HepG2 (cell line): ENCODE data around the gene CYP19A1. TPM values are rescaled to one million over a fixed set of nuclear protein-coding genes. Genes with fewer than 3 reads are reported as not detected.

ENCODE experiments used
- ARID2 ChIP-seq: sonication (generic); formaldehyde crosslinking; IDR thresholded peaks from 2 replicates; pipeline ENCODE4 v1.8.1; 2022; ENCODE audit warnings: mild to moderate bottlenecking, missing genetic modification reagents, borderline replicate concordance
- HIVEP1 ChIP-seq: sonication (generic); formaldehyde crosslinking; IDR thresholded peaks from 2 replicates; pipeline ENCODE4 v1.4.0; 2020; ENCODE audit warnings: mild to moderate bottlenecking, missing genetic modification reagents
- HNRNPK ChIP-seq: fragments of 200-400 bp; formaldehyde crosslinking; IDR thresholded peaks from 2 replicates; pipeline ENCODE4 v1.6.1; 2018; ENCODE audit warnings: low read length, low read depth, moderate library complexity, mild to moderate bottlenecking; ENCODE audit not compliant: poor library complexity, severe bottlenecking
- KMT2B ChIP-seq: IDR thresholded peaks from 2 replicates; pipeline ENCODE4 v1.6.1; 2016; ENCODE audit warnings: missing genetic modification reagents, missing compliant biosample characterization
- NAIF1 ChIP-seq: sonication (generic); formaldehyde crosslinking; IDR thresholded peaks from 2 replicates; pipeline ENCODE4 v1.5.0; 2020; ENCODE audit warnings: mild to moderate bottlenecking, missing genetic modification reagents, borderline replicate concordance
- NR2C2 ChIP-seq: sonication (generic); formaldehyde crosslinking; IDR thresholded peaks from 2 replicates; pipeline ENCODE4 v1.4.0; 2020; ENCODE audit warnings: missing genetic modification reagents, mild to moderate bottlenecking, moderate library complexity, borderline replicate concordance
- RXRB ChIP-seq: IDR thresholded peaks from 2 replicates; pipeline ENCODE4 v1.6.1; 2016; ENCODE audit warnings: borderline replicate concordance, missing genetic modification reagents, missing compliant biosample characterization
- SMAD9 ChIP-seq: sonication (generic); formaldehyde crosslinking; IDR thresholded peaks from 2 replicates; pipeline ENCODE4 v1.5.1; 2020; ENCODE audit warnings: mild to moderate bottlenecking, missing genetic modification reagents
- SRY ChIP-seq: sonication (generic); formaldehyde crosslinking; IDR thresholded peaks from 2 replicates; pipeline ENCODE4 v1.8.0; 2022; ENCODE audit warnings: mild to moderate bottlenecking, missing genetic modification reagents
- TSC22D2 ChIP-seq: sonication (generic); formaldehyde crosslinking; IDR thresholded peaks from 2 replicates; pipeline ENCODE4 v1.5.1; 2020; ENCODE audit warnings: missing genetic modification reagents, mild to moderate bottlenecking, borderline replicate concordance
- ZMAT3 ChIP-seq: sonication (generic); formaldehyde crosslinking; conservative IDR thresholded peaks from 2 replicates; pipeline ENCODE4 v1.7.0; 2021; ENCODE audit warnings: missing genetic modification reagents
- ZNF335 ChIP-seq: sonication (generic); formaldehyde crosslinking; IDR thresholded peaks from 2 replicates; pipeline ENCODE4 v1.4.0; 2020; ENCODE audit warnings: missing genetic modification reagents
- ZNF337 ChIP-seq: sonication (generic); formaldehyde crosslinking; IDR thresholded peaks from 2 replicates; pipeline ENCODE4 v1.5.1; 2020; ENCODE audit warnings: missing genetic modification reagents, low read depth, mild to moderate bottlenecking, borderline replicate concordance
- ZNF430 ChIP-seq: sonication (generic); formaldehyde crosslinking; IDR thresholded peaks from 2 replicates; pipeline ENCODE4 v1.9.0; 2021; ENCODE audit warnings: mild to moderate bottlenecking, missing genetic modification reagents
- ZNF607 ChIP-seq: sonication (generic); formaldehyde crosslinking; IDR thresholded peaks from 2 replicates; pipeline ENCODE4 v1.5.1; 2020; ENCODE audit warnings: missing genetic modification reagents, mild to moderate bottlenecking, borderline replicate concordance
- ZNF619 ChIP-seq: sonication (generic); formaldehyde crosslinking; IDR thresholded peaks from 2 replicates; pipeline ENCODE4 v1.4.0; 2020; ENCODE audit warnings: mild to moderate bottlenecking, missing genetic modification reagents
- polyA plus RNA-seq, 8 experiments: library from polyadenylated mRNA; depleted of rRNA in 3 of 8; stranded (reverse) in 7 of 8; unstranded in 1 of 8; fragments of >200 nt; fragmentation: Illumina TruSeq in 4 of 8; extraction: Trizol in 4 of 8; gene quantifications; 2 replicates each; pipeline versions ENCODE4 v1.2.1 to v1.2.3, GENCODE V29; 2011 to 2016; ENCODE audit warnings: low read depth in 4 of 8, missing spikeins in 1 of 8, mixed read lengths in 1 of 8; ENCODE audit not compliant: insufficient read depth in 1 of 8
- total RNA-seq, 5 experiments: library from RNA; depleted of rRNA; stranded (reverse); fragments of >200 nt; fragmentation: Illumina TruSeq; extraction: Trizol; gene quantifications; 2 replicates each; pipeline ENCODE4 v1.2.3, GENCODE V29; 2016; ENCODE audit warnings: low read depth in 1 of 5
- TF ChIP-seq, protein P1 (sequence below): sonication (generic); formaldehyde crosslinking; IDR thresholded peaks from 2 replicates; pipeline ENCODE4 v1.8.0; 2022; ENCODE audit warnings: mild to moderate bottlenecking, missing genetic modification reagents
- TF ChIP-seq, protein P2 (sequence below): sonication (generic); formaldehyde crosslinking; IDR thresholded peaks from 2 replicates; pipeline ENCODE4 v1.5.0; 2020; ENCODE audit warnings: mild to moderate bottlenecking, missing genetic modification reagents, borderline replicate concordance
- TF ChIP-seq, protein P3 (sequence below): sonication (generic); formaldehyde crosslinking; IDR thresholded peaks from 2 replicates; pipeline ENCODE4 v1.9.0; 2022; ENCODE audit warnings: low read depth, missing genetic modification reagents
- TF ChIP-seq, protein P4 (sequence below): sonication (generic); formaldehyde crosslinking; IDR thresholded peaks from 2 replicates; pipeline ENCODE4 v1.5.0; 2020; ENCODE audit warnings: missing genetic modification reagents

The CYP19A1 gene
- total and polyA plus RNA-seq, 2 of the 13 experiments (the other 11 are each of a cell fraction or from before 2014, with no cell fraction given): 10.9 to 23.0 TPM

DNA sequence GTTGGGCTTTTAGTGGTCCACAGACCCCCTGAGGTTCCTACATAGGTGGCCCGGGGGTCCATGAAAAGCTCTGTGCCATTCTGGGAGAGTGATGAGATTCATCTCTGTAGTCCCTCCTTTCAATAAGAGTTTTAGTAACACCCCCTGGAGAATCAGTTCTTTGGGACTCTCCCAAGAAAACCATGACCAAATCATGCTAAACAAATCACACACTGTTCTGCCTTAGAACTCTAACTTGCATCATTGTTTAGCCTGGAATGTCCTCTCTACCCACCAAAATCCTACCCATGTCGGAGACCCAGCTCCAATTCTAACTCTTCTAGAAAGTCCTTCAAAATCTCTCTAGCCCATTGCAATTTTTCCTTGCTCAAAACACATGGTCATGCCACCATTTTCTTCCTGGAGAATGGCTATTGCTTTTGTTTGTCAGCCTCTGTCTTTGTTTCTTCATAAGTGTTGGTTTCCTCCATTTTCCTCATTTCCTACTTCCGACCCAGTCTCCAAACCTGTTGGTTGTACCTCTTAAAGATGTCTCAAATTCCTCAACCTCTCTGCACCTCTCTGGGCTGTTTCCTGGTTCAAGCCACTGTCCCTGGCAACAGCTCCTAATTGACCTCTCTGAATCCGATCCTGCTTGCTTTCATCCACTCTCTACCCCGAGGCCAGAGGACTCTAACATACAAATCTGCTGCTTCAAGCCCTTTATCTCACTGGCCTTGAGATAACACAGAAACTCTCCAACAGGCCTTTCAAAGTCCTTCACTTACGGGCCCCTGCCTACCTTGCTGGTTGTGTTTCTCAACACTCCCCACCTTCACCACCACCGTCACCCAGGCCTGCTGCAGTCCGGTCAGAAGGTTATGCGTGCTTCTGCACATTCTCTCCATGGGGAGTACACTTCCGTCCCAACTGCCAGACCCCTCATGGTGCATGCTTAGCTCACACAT is 23.7 kb downstream of the CYP19A1 start (continued):
- TF ChIP-seq, protein P1, sequence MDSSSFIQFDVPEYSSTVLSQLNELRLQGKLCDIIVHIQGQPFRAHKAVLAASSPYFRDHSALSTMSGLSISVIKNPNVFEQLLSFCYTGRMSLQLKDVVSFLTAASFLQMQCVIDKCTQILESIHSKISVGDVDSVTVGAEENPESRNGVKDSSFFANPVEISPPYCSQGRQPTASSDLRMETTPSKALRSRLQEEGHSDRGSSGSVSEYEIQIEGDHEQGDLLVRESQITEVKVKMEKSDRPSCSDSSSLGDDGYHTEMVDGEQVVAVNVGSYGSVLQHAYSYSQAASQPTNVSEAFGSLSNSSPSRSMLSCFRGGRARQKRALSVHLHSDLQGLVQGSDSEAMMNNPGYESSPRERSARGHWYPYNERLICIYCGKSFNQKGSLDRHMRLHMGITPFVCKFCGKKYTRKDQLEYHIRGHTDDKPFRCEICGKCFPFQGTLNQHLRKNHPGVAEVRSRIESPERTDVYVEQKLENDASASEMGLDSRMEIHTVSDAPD (CRISPR knock-in tag): no peak
- no peak for TF ChIP-seq ZNF430 (CRISPR knock-in tag)
- no peak for TF ChIP-seq ZNF619
- TF ChIP-seq TSC22D2 (CRISPR knock-in tag): peak; percentile 67; the same call in 1 of the 2 replicates
- peak; percentile 49; the same call in 1 of the 2 replicates for TF ChIP-seq NR2C2 (CRISPR knock-in tag)
- TF ChIP-seq SRY: 0 out of 2 replicates have a peak, but pooled peaks have one; percentile 35
- TF ChIP-seq ZMAT3 (CRISPR knock-in tag): no peak; the same call in 1 of the 2 replicates
- no peak for TF ChIP-seq SMAD9 (CRISPR knock-in tag)
- no peak for TF ChIP-seq KMT2B
- TF ChIP-seq ZNF335 (CRISPR knock-in tag): no peak
- no peak for TF ChIP-seq ARID2 (CRISPR knock-in tag)
- no peak for TF ChIP-seq HIVEP1
- TF ChIP-seq, protein P2, sequence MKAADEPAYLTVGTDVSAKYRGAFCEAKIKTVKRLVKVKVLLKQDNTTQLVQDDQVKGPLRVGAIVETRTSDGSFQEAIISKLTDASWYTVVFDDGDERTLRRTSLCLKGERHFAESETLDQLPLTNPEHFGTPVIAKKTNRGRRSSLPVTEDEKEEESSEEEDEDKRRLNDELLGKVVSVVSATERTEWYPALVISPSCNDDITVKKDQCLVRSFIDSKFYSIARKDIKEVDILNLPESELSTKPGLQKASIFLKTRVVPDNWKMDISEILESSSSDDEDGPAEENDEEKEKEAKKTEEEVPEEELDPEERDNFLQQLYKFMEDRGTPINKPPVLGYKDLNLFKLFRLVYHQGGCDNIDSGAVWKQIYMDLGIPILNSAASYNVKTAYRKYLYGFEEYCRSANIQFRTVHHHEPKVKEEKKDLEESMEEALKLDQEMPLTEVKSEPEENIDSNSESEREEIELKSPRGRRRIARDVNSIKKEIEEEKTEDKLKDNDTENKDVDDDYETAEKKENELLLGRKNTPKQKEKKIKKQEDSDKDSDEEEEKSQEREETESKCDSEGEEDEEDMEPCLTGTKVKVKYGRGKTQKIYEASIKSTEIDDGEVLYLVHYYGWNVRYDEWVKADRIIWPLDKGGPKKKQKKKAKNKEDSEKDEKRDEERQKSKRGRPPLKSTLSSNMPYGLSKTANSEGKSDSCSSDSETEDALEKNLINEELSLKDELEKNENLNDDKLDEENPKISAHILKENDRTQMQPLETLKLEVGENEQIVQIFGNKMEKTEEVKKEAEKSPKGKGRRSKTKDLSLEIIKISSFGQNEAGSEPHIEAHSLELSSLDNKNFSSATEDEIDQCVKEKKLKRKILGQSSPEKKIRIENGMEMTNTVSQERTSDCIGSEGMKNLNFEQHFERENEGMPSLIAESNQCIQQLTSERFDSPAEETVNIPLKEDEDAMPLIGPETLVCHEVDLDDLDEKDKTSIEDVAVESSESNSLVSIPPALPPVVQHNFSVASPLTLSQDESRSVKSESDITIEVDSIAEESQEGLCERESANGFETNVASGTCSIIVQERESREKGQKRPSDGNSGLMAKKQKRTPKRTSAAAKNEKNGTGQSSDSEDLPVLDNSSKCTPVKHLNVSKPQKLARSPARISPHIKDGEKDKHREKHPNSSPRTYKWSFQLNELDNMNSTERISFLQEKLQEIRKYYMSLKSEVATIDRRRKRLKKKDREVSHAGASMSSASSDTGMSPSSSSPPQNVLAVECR: peak; percentile 46; the same call in 1 of the 2 replicates
- TF ChIP-seq, protein P3, sequence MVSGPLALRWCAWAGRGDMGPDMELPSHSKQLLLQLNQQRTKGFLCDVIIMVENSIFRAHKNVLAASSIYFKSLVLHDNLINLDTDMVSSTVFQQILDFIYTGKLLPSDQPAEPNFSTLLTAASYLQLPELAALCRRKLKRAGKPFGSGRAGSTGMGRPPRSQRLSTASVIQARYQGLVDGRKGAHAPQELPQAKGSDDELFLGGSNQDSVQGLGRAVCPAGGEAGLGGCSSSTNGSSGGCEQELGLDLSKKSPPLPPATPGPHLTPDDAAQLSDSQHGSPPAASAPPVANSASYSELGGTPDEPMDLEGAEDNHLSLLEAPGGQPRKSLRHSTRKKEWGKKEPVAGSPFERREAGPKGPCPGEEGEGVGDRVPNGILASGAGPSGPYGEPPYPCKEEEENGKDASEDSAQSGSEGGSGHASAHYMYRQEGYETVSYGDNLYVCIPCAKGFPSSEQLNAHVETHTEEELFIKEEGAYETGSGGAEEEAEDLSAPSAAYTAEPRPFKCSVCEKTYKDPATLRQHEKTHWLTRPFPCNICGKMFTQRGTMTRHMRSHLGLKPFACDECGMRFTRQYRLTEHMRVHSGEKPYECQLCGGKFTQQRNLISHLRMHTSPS (CRISPR knock-in tag): peak; percentile 27; the same call in 1 of the 2 replicates
- TF ChIP-seq NAIF1 (CRISPR knock-in tag): no peak
- TF ChIP-seq ZNF607: peak; percentile 20; the same call in 1 of the 2 replicates
- TF ChIP-seq, protein P4, sequence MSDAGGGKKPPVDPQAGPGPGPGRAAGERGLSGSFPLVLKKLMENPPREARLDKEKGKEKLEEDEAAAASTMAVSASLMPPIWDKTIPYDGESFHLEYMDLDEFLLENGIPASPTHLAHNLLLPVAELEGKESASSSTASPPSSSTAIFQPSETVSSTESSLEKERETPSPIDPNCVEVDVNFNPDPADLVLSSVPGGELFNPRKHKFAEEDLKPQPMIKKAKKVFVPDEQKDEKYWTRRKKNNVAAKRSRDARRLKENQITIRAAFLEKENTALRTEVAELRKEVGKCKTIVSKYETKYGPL (CRISPR knock-in tag): no peak
- TF ChIP-seq HNRNPK: no peak
- no peak for TF ChIP-seq ZNF337 (CRISPR knock-in tag)
- TF ChIP-seq RXRB (CRISPR knock-in tag): peak; percentile 63
